GM20431 (cell line): ENCODE results near the gene NPAS3.

Source experiments
- in situ Hi-C: fragments of 300-500 bp; cut with MseI, MboI; formaldehyde crosslinking; loops from one replicate; pipeline ENCODE4 v1.15.0; 2020; ENCODE audit warnings: low sequenced_read_pairs; ENCODE audit not compliant: unreplicated experiment

Gene NPAS3

DNA sequence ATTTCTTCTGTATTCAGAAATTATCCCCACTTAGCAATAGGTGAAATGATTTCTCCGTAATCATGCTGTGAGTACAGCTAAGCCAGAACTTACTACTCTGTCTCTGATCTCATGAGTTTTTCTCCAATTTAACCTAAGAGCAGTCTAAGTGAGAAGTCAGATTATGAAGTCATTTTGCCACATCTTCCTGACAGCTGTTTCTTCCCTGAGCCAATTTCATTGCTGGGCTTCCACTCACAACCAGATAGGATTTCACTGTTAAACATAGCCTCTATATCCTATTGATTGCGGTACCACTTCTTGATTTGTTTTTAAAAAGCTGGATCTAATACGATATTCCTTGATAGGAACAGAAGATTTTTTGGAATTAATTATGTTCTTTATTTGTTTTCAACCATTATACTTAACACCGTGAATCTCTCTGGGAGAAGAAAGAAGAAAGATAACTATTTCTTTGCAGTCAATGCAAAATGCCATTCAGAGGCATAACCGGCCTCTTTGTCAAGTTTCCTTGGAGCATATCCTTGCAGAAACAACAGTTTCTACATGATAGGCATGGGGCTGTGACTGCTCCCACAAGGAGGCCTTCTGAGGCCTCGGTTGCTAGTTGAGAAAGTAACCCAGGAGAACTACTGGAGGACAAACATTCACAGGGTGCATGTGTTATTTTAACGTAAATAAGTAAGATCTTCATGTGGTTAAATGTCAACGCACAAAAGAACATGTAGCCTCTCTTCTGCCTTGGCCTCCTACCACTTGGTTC, 212.2 kb downstream of the NPAS3 start:
- in situ Hi-C loops: no loop called here

DNA sequence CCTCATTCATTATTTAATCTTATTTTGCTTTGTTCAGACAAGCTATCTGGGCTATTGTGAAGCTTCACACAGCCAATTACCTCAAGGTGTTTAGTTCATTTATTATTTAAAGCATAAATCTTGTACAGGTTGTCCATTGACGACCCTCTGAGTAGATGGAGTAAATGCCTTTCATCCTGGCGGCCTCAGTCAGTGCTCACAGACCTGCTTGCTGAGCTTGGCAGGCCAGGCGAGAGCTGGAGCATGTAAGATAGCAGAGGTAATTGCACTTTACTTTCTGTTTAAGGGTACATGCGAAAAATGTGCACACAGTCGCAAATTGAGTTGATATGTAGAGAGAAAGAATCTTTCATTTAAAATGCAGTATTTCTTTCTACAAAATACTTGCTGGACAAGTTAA, 224.4 kb downstream of the NPAS3 start:
- in situ Hi-C loops: no loop called here

DNA sequence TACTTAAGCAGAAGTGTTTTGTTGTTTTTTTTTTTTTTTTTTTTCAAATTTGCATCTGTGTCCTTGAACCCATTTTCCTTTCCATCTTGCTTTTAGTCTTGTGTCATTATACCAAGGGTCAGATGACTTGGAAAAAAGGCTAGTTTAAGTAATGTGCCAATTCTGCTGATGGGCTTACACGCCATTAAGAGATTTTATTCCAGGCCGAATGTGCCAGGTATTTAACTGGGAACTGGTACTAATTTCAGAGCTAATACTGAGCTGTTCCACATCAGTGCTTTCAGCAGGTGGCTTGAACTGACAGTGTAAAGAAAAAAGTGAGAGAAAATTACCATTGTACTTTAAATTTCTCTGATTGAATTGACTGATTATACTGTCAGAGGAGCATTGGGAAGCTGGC, 224.9 kb downstream of the NPAS3 start:
- in situ Hi-C loops: no loop called here

DNA sequence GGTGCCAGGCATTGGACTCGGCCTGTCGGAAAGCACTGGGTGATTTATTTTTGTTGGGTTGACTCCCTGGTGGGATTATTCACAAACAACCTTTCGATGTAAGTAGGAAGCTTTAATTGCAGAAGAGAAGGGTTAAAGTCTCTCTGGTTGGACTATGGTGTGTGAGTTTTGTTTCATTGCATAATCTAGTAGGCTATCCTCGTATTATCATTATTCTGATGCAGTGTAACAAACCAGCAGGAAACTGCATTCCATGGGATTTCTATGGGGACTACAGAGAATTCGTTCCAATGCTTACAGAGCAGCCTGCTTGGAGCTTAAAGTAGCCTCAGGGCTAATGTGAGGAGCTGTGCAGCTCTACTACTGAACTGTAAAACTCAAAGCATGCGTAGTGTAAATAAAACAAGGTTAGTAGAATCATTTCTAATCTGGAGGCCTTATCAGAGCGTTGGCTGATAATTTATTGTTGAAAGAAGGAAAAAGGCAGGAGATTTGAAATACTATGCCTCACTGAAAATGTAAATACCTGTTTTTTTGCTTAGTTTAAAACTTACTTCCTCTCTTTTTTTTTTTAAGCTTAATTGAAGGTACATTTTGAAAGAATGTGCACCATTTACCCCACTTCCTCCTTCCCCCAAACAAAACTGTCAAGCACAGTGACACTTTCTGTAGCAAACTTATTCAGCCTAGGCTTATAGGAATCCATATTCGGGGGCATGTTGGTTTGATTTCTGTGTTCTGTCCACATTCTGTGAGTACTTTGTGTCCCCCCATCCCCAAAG, 226.7 kb downstream of the NPAS3 start:
- in situ Hi-C loops: no loop called here

DNA sequence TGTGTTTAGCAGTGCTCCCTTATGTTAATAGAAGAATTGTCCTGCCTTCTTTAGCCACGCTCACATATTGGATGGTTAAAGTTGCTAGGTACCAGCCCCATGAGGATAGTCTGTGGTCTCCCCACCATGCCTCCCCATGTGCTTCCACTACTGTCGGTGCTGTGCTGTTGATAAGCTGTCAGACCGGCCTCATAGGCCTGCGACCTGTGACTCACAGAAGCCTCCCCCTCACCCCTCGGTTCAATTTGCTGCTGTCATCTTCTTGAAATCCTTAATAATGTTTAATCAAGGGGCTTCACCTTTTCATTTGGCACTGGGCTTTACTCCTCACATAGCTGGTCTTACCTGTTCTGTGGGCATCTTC, 227.2 kb downstream of the NPAS3 start:
- in situ Hi-C loops: no loop called here

DNA sequence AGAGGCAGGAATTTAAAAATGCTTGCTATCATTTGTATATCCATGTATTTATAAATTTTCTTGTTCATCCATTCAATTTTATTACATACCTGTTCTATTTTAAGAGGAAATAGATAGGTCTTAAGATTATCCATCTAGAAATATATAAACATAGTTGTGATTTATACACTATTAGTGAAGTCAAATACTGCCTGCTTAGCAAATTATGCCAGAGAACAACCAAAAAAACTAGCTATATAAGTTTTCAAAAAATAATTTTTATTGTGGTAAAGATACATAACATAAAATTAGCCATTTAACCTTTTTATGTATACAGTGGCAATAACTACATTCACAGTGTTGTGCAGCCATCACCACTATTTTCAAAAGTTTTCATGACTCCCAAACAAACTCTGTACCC, 237.3 kb downstream of the NPAS3 start:
- in situ Hi-C loops: no loop called here

DNA sequence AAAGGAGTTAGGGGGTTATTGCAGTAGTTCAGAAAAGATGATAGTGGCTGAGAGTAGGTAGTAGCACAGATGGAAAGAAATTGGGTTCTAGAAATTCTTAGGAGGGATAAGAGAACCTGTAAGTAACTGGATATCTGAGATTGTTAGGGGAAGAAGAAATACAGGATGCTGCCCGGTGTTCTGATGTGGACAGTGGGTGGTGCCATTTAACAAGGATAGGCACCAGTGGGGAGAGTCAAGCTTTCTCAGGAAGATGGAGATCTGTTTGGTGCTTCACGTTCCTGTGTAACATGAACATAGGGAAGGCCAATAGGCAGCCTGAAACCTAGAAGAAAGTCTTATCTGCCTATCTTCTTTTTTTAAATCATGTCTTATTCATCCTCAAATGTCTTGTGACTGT, 245.9 kb downstream of the NPAS3 start:
- in situ Hi-C loops: no loop called here

DNA sequence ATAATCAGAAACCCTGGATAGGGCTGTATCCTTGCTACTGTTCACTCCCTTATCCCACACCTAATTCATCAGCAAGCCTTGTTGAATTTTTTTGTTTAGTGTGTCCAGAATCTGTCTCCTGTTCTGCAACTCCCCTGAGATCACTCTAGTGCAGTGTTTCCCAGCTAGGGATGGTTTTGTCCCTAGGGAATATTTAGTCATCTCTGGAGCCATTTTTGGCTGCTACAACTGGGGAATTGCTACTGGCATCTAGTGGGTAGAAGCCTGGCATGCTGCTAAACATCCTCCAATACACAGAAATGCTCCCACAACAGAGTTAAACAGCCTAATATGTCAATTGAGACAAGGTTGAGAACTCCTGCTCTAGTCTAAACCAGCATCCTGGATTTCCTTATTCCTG, 248.0 kb downstream of the NPAS3 start:
- in situ Hi-C loops: no loop called here

DNA sequence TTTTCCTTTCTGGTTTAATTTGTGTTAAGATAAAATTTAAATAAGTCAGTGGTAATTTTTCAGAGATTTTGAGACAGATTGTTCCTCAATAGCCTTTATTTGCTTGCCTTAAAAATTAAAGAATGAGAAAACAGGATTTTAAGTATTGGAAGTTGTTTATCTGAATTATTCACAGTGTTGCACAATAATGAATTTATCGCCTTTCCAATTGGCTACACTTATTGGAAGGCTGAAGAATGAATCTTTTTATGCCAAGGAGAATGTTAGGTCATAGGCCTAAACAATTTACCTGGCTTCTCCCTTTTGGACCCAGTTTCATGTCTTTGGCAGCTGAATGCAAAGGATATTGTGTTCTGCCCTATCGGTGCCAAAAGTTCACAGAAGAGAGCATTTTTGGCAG, 250.2 kb downstream of the NPAS3 start:
- in situ Hi-C loops: no loop called here

DNA sequence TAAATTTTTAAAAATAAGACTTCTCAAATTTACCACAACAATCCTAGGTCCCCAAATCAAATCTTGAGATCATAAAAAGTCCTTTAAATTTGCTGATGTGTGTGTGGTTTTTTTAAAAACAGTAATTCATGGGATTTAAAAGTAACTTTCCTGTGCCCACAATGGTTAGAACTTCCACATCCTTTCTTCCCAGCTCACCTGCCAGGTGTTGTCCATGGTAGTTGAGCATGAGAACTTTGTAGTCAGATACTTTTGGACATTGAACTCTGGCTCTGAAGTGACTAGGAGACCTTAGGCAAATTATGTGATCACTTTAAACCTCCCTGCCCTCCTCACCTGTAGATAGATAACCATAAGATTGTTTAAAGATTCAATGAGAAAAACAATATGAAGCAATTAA, 253.2 kb downstream of the NPAS3 start:
- in situ Hi-C loops: no loop called here

DNA sequence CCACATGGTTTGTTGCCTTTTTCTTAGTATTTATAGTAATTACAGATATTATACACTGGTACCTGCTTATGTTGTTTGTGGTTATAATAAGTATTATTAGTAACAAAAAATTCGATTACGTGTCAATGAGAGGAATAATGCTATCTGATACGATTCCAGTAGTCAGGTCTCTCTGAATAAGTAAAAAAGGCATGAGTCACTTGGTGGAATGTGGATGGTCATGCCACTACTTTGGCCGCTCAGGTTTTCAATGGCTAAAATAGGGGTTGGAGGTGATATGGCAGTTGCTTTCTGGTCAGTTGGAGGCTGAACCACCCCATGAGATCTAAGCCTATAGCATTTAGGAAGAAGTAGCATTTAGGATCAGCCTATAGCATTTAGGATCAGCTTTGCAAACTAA, 255.9 kb downstream of the NPAS3 start:
- in situ Hi-C loops: no loop called here

DNA sequence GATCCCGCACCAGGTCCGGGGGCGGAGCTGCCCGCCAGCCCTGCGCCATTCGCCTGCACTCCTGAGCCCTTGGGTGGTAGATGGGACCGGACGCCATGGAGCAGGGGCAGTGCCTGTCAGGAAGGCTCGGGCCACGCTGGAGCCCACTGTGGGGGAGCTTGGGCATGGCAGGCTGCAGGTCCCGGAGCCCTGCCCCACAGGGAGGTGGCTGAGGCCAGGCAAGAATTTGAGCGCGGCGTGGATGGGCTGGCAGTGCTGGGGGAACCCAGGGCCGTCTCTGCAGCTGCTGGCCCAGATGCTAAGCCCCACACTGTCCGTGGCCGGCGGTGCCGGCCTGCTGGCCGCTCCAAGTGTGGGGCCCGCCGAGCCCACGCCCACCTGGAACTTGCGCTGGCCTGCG, 260.0 kb downstream of the NPAS3 start:
- in situ Hi-C loops: no loop called here

DNA sequence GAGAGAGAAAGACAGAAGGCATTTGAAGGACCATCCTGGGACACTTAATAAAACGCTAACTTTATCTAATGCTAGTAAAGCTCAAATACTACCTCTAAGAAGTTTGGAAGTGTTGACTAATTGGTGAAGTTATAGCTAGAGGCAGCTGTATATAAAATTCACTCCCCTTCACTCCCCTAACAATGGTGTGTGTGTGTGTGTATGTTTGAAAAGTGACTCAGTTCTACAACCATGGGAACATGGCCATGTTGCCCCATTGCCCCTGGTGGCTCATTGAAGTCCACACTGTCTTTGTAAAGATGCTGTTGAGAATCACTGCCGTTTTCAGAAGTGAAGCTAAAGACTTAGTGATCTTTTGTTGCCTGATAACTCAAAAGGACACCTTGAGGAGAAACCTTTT, 262.4 kb downstream of the NPAS3 start:
- in situ Hi-C loops: no loop called here

DNA sequence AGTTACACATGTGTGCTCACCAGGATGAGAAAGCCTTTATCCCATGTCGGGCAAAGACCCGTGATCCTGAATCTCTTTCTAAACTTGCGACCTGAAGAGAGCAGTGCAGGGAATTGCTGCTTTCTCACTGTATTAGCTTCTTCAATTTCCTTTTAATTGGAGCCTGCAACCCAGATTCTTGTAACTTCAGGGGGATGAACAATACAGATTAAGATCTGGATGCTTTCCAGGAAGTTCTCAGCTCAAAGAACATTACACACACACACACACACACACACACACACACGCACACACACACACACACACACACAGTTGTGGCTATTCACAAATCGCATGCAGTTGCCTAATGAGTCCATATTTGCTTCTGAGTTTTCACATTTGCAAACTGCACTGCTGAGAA, 268.3 kb downstream of the NPAS3 start:
- in situ Hi-C loops: no loop called here

DNA sequence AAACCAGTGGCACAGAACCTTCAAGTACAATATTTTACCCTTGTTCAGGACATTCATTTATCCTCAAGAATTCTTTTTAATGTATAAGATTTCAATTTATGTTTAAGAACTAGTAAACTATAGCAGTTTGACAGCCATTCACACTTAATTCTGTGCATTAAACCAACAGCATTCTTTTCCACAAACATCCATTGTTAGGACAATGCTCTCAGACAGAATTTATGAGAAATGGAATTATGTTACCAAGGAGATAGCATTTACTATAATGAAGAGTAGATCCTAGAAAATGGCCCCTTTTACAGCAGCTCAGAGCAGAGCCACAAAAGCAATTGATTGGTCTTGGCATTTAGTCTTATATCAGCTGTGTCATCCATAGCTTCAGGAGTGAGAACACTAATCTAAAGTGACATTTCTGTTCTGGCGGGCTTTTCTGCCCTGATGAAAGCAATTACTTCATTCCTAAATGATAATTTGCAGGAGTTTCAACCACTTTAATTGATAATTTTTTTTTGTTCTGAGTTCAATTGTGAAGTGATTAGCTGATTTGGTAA, 268.9 kb downstream of the NPAS3 start:
- in situ Hi-C loops: no loop called here

DNA sequence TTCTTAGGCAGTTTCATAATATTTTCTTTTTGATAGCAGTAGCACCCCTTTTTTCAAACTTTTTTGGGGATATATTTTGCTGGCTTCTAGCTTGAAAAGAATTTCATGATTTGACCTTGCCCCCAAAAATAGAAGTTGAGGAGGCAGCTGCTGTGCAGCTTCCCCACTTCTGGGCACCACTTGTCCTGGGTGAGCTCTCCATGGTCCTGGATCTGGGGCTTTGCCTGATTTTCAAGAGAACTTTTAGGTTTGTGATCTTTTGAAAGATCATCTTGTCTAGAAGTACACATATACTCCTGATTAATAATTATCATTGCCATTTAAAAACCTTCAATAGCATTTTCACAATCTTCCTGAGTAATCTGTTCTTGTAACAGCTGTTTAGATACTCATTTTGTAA, 271.6 kb downstream of the NPAS3 start:
- in situ Hi-C loops: no loop called here

DNA sequence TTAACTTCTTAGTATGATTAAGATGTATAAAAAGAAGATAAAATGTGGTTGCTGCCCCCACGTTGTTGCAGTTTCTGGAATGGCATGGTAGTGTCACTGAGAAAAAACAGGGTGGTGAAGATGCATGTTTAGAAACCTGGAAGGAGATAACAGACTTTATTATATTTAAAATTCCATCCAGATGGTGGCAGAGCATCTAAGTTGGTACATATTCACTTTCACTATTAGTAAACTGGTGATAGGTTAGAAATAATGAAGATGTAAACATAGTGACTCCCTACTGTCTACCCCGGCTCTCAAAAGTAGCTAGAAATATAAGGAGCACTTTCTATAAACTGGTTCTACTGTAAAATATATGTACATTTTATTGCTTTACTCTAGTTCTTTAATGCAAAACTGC, 279.3 kb downstream of the NPAS3 start:
- in situ Hi-C loops: no loop called here

DNA sequence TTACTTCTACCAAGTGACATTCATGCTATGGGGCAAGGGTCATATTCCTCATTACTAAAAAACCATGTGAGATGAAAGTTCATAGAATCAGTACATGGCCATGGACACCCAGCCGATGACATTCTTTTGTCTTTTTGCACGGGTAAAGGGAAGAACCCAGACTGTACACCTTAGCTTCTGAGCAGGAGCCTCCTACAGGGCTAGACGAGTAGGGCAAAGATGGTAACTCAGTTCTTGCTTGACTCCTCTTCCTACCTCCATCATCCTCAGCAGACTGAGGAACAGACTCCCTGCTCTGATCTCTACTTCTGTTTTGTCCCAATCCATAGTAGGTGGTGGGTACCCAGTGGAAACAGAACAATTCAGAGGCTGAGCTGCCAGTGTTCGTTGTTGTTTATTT, 281.3 kb downstream of the NPAS3 start:
- in situ Hi-C loops: no loop called here

DNA sequence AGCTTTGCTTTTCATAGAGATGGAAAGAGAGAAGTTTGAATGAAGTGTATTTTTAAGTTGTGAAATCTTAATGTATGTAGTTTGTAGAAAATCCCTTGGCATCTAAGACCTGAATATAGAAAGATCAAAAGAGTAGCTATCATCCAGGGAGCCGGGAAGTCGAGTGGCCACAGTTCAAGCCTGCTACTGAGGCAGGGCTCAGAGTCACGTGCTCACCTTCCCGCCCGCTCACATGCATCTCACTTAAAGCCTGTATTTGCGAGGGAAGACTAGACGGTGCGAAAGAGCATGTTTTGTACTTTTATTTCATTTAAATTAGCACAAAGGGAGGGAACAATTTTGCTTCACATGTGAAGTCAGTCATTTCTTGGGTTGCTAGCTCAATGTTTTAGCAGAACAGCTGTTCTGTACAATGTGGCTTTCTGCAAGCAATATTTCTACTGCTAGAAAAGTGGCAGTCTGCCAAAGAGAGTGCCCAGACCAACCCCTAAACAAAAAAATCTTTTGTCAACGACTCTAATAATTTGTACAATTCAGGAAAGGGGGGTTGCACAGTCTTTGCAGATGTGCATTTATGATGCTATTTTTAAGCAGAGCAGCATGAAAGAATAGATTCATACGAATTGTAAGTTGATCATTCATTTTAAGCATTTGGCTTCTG, 290.7 kb downstream of the NPAS3 start:
- in situ Hi-C loops: no loop called here

DNA sequence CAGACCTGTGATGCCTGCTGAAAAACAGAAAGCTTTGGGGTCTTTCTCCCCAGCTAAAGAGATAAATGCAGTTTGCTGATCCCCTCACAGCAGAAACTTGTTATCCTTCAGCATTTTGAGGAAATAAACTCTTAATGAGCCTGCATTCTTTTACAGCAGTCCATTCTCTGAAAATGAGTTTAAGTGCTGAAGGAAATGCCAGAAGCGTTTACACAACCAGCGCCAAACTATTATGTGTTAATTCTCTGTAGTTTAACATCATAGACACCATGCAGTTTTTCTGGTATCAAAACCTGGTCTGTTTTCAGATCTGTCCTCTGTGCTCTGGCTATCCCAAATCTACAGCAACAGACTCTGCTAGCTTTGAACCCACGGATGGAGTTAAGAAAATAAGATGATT, 291.3 kb downstream of the NPAS3 start:
- in situ Hi-C loops: no loop called here

DNA sequence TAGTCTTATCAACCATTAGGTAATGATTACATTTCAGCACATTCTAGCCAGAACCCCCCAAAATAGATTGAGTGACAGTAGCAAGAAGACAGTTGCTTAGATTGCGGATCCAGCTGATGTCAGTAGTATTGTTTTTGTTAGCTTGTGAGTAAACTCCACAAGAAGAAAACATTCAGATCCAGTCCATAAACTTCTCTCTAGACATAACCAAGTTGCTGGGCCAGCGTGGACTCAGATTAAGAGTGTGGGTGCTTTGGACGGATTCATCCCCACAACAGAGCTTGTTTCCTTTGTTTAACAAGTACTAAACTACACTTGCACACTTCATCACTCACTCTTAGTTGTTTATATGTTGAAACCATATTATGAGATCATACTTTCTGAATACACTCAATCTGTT, 293.4 kb downstream of the NPAS3 start:
- in situ Hi-C loops: no loop called here
